Kidney epithelial cell (primary cell): ENCODE results near the gene MYOT. TPM values are rescaled to one million over a fixed set of nuclear protein-coding genes. Genes with fewer than 3 reads are reported as not detected.

Experiments
- DNase-seq: peaks from one replicate; pipeline ENCODE4 v3.0.0-alpha.2; 2010; ENCODE audit warnings: low read depth
- H3K27me3 ChIP-seq: 2 replicates; pipeline ENCODE4 v1.6.0; 2011; ENCODE audit warnings: low read length; ENCODE audit not compliant: control insufficient read depth, insufficient read depth
- H3K36me3 ChIP-seq: 2 replicates; pipeline ENCODE4 v1.5.1; 2011; ENCODE audit warnings: low read length; ENCODE audit not compliant: control insufficient read depth, insufficient read depth
- H3K4me3 ChIP-seq: 2 replicates; pipeline ENCODE4 v1.5.1; 2011; ENCODE audit warnings: low read depth, mild to moderate bottlenecking, control low read depth, low read length
- total RNA-seq: library from RNA; depleted of rRNA; stranded (reverse); fragments of >200 nt; gene quantifications from 2 replicates; pipeline ENCODE4 v1.2.3, GENCODE V29; 2015
- TF ChIP-seq, protein P1 (sequence below): IDR thresholded peaks from 2 replicates; pipeline ENCODE4 v1.5.1; 2011; ENCODE audit warnings: mild to moderate bottlenecking, moderate library complexity, low read length, control low read depth, inconsistent platforms; ENCODE audit not compliant: insufficient read depth, poor library complexity, severe bottlenecking

Gene MYOT
- total RNA-seq, 1 donor from 2014 or later: not detected

- Histone ChIP-seq H3K36me3 (no peaks in the 10 kb centered on the region), H3K4me3 (no peak overlapping the region), H3K27me3 (no peaks in the 10 kb centered on the region)
- DNase-seq: no peak
- TF ChIP-seq, protein P1, sequence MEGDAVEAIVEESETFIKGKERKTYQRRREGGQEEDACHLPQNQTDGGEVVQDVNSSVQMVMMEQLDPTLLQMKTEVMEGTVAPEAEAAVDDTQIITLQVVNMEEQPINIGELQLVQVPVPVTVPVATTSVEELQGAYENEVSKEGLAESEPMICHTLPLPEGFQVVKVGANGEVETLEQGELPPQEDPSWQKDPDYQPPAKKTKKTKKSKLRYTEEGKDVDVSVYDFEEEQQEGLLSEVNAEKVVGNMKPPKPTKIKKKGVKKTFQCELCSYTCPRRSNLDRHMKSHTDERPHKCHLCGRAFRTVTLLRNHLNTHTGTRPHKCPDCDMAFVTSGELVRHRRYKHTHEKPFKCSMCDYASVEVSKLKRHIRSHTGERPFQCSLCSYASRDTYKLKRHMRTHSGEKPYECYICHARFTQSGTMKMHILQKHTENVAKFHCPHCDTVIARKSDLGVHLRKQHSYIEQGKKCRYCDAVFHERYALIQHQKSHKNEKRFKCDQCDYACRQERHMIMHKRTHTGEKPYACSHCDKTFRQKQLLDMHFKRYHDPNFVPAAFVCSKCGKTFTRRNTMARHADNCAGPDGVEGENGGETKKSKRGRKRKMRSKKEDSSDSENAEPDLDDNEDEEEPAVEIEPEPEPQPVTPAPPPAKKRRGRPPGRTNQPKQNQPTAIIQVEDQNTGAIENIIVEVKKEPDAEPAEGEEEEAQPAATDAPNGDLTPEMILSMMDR: no peak
Measured at GRCh38 chr5:137834498-137835049, 33.1 kb upstream of the MYOT start.

DNA sequence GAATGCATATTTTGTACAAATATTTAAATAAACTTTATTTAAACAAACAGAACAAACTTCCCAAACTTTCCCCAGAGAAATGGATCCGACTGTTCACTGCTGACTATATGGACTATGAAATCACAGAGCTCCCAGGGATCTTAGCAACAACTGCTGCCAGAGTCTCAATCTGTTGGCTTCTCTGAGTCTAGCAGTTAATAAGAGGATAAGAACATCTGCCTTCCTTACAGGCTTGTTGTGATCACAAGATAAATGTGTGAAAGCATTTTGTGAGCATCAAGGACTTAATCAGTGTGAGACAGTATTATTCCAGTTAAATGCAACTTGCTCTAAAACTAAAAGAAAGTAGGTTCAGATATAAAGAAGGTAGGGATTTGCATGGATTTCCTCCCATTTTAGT, 31.4 kb upstream of the MYOT start:
- no peaks in the 10 kb centered on the region for H3K27me3 ChIP-seq
- no peak for DNase-seq
- H3K4me3 ChIP-seq: no peak overlapping the region
- TF ChIP-seq, protein P1: no peak
- no peaks in the 10 kb centered on the region for H3K36me3 ChIP-seq

GRCh38 chr5:137836997-137837396, 30.7 kb upstream of the MYOT start:
- TF ChIP-seq, protein P1: no peak
- Histone ChIP-seq H3K27me3 (no peaks in the 10 kb centered on the region), H3K4me3 (no peak overlapping the region), H3K36me3 (no peaks in the 10 kb centered on the region)
- no peak for DNase-seq

- Histone ChIP-seq H3K27me3 (no peaks in the 10 kb centered on the region), H3K36me3 (no peaks in the 10 kb centered on the region), H3K4me3 (no peak overlapping the region)
- no peak for DNase-seq
- TF ChIP-seq, protein P1: no peak
Measured at GRCh38 chr5:137837491-137838394, 29.9 kb upstream of the MYOT start.

DNA sequence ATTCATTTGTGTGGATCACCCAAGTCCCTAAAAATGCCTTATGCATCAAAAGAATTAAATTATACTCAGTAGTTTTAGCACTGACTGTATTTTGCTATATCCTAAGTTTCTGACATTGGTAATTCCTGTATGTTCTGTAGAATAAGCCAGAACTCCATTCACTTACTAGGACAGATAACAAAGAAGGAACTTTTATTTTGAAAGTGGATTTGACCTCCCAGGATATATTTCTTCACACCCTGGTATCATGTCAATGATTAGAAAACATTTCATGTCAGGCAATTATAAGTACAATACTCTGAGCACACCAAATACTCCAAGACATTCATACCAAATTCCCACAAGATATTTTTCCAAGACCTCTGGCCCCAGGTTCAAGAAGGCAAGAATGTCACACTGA, 28.7 kb upstream of the MYOT start:
- H3K4me3 ChIP-seq: no peak overlapping the region
- H3K27me3 ChIP-seq: no peaks in the 10 kb centered on the region
- H3K36me3 ChIP-seq: no peaks in the 10 kb centered on the region
- DNase-seq: no peak
- TF ChIP-seq, protein P1: no peak

- TF ChIP-seq, protein P1: no peak
- no peak overlapping the region for H3K4me3 ChIP-seq
- DNase-seq: no peak
- H3K36me3 ChIP-seq: no peaks in the 10 kb centered on the region
- H3K27me3 ChIP-seq: no peaks in the 10 kb centered on the region
Measured at GRCh38 chr5:137842296-137842695, 25.4 kb upstream of the MYOT start.
